Right lobe of liver (tissue), 6 donors: Measurements from ENCODE around the gene THBS1. TPM values are rescaled to one million over a fixed set of nuclear protein-coding genes. Genes with fewer than 3 reads are reported as not detected.
A peak's percentile ranks its signal among the peaks of the same experiment; 100 is the strongest.

Source experiments
- ATAC-seq, 4 donors: fragments of 200-7000 bp; cut with Tn5 transposase; one replicate each; pipeline ENCODE4 v1.9.1; 2020; ENCODE audit warnings: mild to moderate bottlenecking in 4 of 4, moderate library complexity in 4 of 4
- DNase-seq, 3 donors: peaks; one replicate each; pipeline ENCODE4 v3.0.0-alpha.2; 2020
- H3K27ac ChIP-seq, 3 donors: fragments of 200-600 bp; one replicate each; pipeline ENCODE4 v1.8.0; 2022
- H3K27me3 ChIP-seq, 2 donors: fragments of 200-600 bp; one replicate each; pipeline ENCODE4 v1.8.0; 2022
- H3K36me3 ChIP-seq, 4 donors: fragments of 200-600 bp; sonication (generic) in 1 of 4; one replicate each; pipeline versions ENCODE4 v1.5.1 to v1.8.0; 2017 to 2022; ENCODE audit warnings: control low read depth in 1 of 4
- H3K4me1 ChIP-seq, 4 donors: fragments of 200-600 bp; sonication (generic) in 1 of 4; one replicate each; pipeline versions ENCODE4 v1.5.1 to v1.8.0; 2017 to 2022; ENCODE audit warnings: control low read depth in 1 of 4
- H3K4me3 ChIP-seq, 3 donors: fragments of 200-600 bp; one replicate each; pipeline ENCODE4 v1.8.0; 2022
- H3K9me3 ChIP-seq, 4 donors: fragments of 200-600 bp; sonication (generic) in 1 of 4; one replicate each; pipeline versions ENCODE4 v1.5.1 to v1.8.0; 2017 to 2022; ENCODE audit warnings: control low read depth in 1 of 4
- POLR2A ChIP-seq: fragments of 450-650 bp; IDR thresholded peaks from one replicate; pipeline ENCODE4 v1.6.1; 2017; ENCODE audit warnings: antibody characterized with exemption, mild to moderate bottlenecking
- WGBS: methylation state at CpG from one replicate; pipeline ENCODE4 v1.1.6; 2018; ENCODE audit warnings: low coverage, low lambda C conversion rate; ENCODE audit not compliant: insufficient coverage; ENCODE audit errors: missing lambda C conversion rate; 5-methylcytosine and 5-hydroxymethylcytosine counted together
- intact Hi-C, 2 donors: fragments of 100-400 bp; cut with DNase I; formaldehyde crosslinking; loops; one replicate each; pipeline versions ENCODE4 v1.11.2 to v1.14.1; 2022
- total RNA-seq, 6 experiments: library from RNA; depleted of rRNA in 2 of 6; stranded (reverse); fragments of >200 nt in 2 of 6; fragmentation: NEBNext Ultra II Directional in 3 of 6; extraction: Animal tissue kit (Norgen Biotek cat#: 25700) in 3 of 6; gene quantifications; one replicate each; pipeline versions ENCODE4 v1.1.0 to v1.2.4, GENCODE V29; 2016 to 2023
- TF ChIP-seq, protein P1 (sequence below), 4 donors: fragments of 200-600 bp in 3 of 4; fragments of 450-650 bp in 1 of 4; IDR thresholded peaks; one replicate each; pipeline versions ENCODE4 v1.5.1 to v1.8.0; 2016 to 2022; ENCODE audit warnings: antibody characterized with exemption in 4 of 4, mild to moderate bottlenecking in 2 of 4
- donor health status: DM: no; HTN: yes; CAD: no.
- donor health status: DM: no; HTN: no; CAD: no.
- donor health status: DM: no; HTN: no; CAD: no.
- donor health status: DM: no; HTN: yes; CAD: no.
- donor health status: DM: no; HTN: yes; CAD: no.

Gene THBS1
- total RNA-seq, 6 experiments from 2014 or later = 10.7 to 253 (median 64.6) TPM

DNA sequence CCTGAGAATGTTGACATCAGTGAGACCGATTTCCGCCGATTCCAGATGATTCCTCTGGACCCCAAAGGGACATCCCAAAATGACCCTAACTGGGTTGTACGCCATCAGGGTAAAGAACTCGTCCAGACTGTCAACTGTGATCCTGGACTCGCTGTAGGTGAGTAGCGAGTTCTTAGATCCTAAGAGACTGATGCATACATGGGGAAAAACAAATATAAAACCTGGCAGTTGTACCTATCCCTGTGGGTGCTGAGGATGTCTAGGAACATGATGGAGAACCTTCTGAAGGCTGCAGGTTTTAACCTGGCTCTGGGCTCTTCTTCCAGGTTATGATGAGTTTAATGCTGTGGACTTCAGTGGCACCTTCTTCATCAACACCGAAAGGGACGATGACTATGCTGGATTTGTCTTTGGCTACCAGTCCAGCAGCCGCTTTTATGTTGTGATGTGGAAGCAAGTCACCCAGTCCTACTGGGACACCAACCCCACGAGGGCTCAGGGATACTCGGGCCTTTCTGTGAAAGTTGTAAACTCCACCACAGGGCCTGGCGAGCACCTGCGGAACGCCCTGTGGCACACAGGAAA is 12.3 kb downstream of the THBS1 start:
- TF ChIP-seq, protein P1, sequence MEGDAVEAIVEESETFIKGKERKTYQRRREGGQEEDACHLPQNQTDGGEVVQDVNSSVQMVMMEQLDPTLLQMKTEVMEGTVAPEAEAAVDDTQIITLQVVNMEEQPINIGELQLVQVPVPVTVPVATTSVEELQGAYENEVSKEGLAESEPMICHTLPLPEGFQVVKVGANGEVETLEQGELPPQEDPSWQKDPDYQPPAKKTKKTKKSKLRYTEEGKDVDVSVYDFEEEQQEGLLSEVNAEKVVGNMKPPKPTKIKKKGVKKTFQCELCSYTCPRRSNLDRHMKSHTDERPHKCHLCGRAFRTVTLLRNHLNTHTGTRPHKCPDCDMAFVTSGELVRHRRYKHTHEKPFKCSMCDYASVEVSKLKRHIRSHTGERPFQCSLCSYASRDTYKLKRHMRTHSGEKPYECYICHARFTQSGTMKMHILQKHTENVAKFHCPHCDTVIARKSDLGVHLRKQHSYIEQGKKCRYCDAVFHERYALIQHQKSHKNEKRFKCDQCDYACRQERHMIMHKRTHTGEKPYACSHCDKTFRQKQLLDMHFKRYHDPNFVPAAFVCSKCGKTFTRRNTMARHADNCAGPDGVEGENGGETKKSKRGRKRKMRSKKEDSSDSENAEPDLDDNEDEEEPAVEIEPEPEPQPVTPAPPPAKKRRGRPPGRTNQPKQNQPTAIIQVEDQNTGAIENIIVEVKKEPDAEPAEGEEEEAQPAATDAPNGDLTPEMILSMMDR (IDR thresholded peaks at IDR 0.05) = no peak
- no peak for TF ChIP-seq POLR2A
- intact Hi-C loops = no loop called here
- peaks cover 0 to 7% (median 2%) of the 10 kb centered on the region in 4 donors for H3K4me1 ChIP-seq
- H3K4me3 ChIP-seq = no peak overlapping the region
- no peak for ATAC-seq
- H3K27me3 ChIP-seq = no peaks in the 10 kb centered on the region
- DNase-seq = no peak
- no peak overlapping the region for H3K27ac ChIP-seq
- WGBS = 81% methylated on average over 9 of the region's 15 CpGs
- peaks cover 0 to 56% (median 31%) of the 10 kb centered on the region in 4 donors for H3K36me3 ChIP-seq
- H3K9me3 ChIP-seq = no peaks in the 10 kb centered on the region

DNA sequence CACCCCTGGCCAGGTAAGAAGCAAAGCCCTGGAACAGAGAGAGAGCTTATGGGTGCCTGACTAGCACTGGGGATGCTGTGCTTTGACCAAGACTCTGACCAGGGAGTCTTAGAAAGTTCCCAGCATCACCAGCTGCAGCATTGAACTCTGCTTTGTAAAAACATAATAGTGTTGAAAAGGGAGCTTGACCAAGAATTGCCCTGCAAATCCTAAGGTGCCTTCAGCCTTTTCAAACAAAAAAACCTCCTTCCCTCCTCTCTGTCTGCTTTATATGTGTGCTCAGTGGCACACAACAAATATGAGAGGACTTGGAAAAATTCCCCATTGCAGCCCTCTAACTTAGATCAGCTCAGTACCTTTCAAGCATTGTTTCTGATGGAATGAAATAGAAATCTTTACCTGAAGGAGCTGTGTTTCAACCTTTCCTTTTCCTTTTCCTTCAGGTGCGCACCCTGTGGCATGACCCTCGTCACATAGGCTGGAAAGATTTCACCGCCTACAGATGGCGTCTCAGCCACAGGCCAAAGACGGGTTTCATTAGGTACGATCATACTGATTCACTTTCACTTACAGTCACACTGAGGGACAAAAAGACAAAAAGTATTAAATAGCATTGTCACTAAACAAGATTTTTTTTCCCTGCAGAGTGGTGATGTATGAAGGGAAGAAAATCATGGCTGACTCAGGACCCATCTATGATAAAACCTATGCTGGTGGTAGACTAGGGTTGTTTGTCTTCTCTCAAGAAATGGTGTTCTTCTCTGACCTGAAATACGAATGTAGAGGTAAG is 13.0 kb downstream of the THBS1 start:
- intact Hi-C loops = no loop called here
- no peak for ATAC-seq
- 79% methylated on average over 7 of the region's 7 CpGs for WGBS
- no peak for TF ChIP-seq POLR2A
- TF ChIP-seq, protein P1 (IDR thresholded peaks at IDR 0.05) = no peak
- Histone ChIP-seq H3K27ac (no peak overlapping the region), H3K36me3 (peaks cover 0 to 56% (median 31%) of the 10 kb centered on the region in 4 donors), H3K4me3 (no peak overlapping the region), H3K27me3 (no peaks in the 10 kb centered on the region), H3K4me1 (peaks cover 0 to under 1% (median 0%) of the 10 kb centered on the region in 4 donors), H3K9me3 (no peaks in the 10 kb centered on the region)
- no peak for DNase-seq

DNA sequence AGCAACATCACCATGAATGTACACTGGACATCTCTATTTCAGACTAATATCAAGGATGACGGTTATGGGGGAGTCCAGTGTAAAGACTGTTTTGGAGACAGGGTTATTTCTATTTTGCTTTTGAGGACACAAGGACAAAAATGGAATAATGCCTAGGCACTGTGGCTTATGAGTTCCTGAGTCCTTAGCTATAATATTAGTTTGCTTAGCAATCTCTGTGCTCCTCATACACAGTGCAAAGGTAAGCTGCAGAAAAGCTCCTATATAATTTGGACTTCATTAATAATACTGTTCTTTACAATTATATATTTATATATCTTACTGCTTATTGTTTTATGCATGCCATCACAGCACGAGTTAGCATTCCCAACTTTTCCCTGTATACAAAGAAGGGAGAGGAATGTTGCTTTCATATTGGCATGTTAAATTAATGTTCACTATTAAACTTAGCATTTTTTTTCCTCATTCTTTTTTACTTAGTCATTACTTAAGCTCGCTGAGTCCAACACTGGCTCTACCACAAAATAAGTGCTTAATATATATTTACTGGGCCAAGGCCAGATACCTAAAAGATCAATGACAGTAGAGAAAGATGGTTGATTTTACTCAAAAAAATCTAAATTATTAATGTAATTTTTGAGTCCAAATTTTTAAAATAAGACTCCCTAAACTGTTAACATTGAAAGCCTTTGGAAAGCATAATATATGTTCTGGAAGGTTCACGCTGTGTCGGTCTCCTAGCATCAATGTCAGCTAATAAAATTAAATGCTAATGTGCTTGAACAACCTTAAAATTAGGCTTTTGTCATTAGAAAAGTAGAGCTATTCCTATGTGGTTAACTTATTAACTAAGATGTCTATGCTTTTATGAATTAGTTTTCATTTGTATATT is 13.8 kb downstream of the THBS1 start:
- Histone ChIP-seq H3K27me3 (no peaks in the 10 kb centered on the region), H3K4me3 (no peak overlapping the region), H3K9me3 (no peaks in the 10 kb centered on the region), H3K36me3 (peaks cover 0 to 50% (median 28%) of the 10 kb centered on the region in 4 donors), H3K27ac (no peak overlapping the region), H3K4me1 (no peaks in the 10 kb centered on the region)
- 73% methylated on average over 5 of the region's 5 CpGs for WGBS
- TF ChIP-seq, protein P1 (IDR thresholded peaks at IDR 0.05) = no peak
- no peak for TF ChIP-seq POLR2A
- ATAC-seq (no peak), DNase-seq (no peak)
- intact Hi-C loops = no loop called here

DNA sequence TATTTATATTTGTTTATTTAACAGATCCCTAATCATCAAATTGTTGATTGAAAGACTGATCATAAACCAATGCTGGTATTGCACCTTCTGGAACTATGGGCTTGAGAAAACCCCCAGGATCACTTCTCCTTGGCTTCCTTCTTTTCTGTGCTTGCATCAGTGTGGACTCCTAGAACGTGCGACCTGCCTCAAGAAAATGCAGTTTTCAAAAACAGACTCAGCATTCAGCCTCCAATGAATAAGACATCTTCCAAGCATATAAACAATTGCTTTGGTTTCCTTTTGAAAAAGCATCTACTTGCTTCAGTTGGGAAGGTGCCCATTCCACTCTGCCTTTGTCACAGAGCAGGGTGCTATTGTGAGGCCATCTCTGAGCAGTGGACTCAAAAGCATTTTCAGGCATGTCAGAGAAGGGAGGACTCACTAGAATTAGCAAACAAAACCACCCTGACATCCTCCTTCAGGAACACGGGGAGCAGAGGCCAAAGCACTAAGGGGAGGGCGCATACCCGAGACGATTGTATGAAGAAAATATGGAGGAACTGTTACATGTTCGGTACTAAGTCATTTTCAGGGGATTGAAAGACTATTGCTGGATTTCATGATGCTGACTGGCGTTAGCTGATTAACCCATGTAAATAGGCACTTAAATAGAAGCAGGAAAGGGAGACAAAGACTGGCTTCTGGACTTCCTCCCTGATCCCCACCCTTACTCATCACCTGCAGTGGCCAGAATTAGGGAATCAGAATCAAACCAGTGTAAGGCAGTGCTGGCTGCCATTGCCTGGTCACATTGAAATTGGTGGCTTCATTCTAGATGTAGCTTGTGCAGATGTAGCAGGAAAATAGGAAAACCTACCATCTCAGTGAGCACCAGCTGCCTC is 14.7 kb downstream of the THBS1 start:
- WGBS = 74% methylated on average over 5 of the region's 8 CpGs
- intact Hi-C loops = no loop called here
- no peaks in the 10 kb centered on the region for H3K4me1 ChIP-seq
- peaks cover 0 to 43% (median 25%) of the 10 kb centered on the region in 4 donors for H3K36me3 ChIP-seq
- DNase-seq (no peak), ATAC-seq (no peak)
- TF ChIP-seq POLR2A = peak; percentile 9
- TF ChIP-seq, protein P1 (IDR thresholded peaks at IDR 0.05) = no peak
- H3K9me3 ChIP-seq = no peaks in the 10 kb centered on the region
- no peak overlapping the region for H3K4me3 ChIP-seq
- H3K27me3 ChIP-seq = no peaks in the 10 kb centered on the region
- H3K27ac ChIP-seq = no peak overlapping the region
